Astrocyte (in vitro differentiated cells and primary cell): Measurements from ENCODE around the gene CD84.

Experiments
- EZH2 ChIP-seq: IDR thresholded peaks from 2 replicates; pipeline ENCODE4 v1.6.1; 2012; ENCODE audit warnings: mild to moderate bottlenecking, low read length, inconsistent platforms; ENCODE audit not compliant: insufficient read depth
- TF ChIP-seq, protein P1 (sequence below): IDR thresholded peaks from 2 replicates; pipeline ENCODE4 v1.5.1; 2011; ENCODE audit warnings: low read depth, mild to moderate bottlenecking, inconsistent platforms, low read length, moderate library complexity; ENCODE audit not compliant: insufficient read depth

DNA sequence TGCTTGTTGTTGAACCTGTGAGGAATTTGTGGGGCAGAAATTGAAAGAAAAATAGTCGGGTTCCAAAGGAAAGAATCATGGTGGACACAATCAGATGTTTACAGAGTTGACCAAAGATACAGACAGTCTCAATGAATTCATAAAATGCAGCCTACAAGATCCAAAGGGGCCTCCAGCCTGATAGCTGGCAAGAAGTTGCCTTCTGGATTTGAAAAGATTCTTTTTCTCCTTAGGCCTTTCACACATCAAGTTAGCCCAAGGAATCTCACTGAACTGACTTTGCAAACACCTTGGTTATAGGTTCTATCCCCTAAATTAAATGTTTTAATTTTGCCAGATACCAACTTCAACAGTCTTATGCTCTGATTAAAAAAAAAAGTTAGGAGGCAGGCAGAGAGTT lies 46.0 kb upstream of the CD84 start:
- TF ChIP-seq, protein P1, sequence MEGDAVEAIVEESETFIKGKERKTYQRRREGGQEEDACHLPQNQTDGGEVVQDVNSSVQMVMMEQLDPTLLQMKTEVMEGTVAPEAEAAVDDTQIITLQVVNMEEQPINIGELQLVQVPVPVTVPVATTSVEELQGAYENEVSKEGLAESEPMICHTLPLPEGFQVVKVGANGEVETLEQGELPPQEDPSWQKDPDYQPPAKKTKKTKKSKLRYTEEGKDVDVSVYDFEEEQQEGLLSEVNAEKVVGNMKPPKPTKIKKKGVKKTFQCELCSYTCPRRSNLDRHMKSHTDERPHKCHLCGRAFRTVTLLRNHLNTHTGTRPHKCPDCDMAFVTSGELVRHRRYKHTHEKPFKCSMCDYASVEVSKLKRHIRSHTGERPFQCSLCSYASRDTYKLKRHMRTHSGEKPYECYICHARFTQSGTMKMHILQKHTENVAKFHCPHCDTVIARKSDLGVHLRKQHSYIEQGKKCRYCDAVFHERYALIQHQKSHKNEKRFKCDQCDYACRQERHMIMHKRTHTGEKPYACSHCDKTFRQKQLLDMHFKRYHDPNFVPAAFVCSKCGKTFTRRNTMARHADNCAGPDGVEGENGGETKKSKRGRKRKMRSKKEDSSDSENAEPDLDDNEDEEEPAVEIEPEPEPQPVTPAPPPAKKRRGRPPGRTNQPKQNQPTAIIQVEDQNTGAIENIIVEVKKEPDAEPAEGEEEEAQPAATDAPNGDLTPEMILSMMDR: no peak
- no peak for TF ChIP-seq EZH2
